ENCODE measurements around the gene METTL8.
"Not testable (repeated sequence)": the region's sequence is repeated elsewhere in the genome, so short reads cannot be mapped to it uniquely, and the experiment has no call there.

Gene METTL8

GRCh38 chr2:171420728-171421563 is 12.8 kb downstream of the METTL8 start:
- H3K18ac ChIP-seq (ENCODE audit: low read length): no peak overlapping the region
- no peak overlapping the region for H4K8ac ChIP-seq (ENCODE audit: low read depth, low read length)
- WGBS (ENCODE audit: extremely low coverage, insufficient coverage, low lambda C conversion rate): no CpG with 5 or more reads among the region's 3 CpGs

GRCh38 chr2:171419333-171419732 is 14.5 kb downstream of the METTL8 start:
- WGBS (ENCODE audit: extremely low coverage, insufficient coverage, low lambda C conversion rate): no CpG with 5 or more reads among the region's 2 CpGs
- H3K36me3 ChIP-seq (ENCODE audit: control insufficient read depth, insufficient read depth, low read length): no peaks in the 10 kb centered on the region
- no peaks in the 10 kb centered on the region for H3K4me1 ChIP-seq (ENCODE audit: control insufficient read depth, low read depth, low read length)
- no peak overlapping the region for H2AK5ac ChIP-seq (ENCODE audit: low read length)
- H3K9ac ChIP-seq (ENCODE audit: low read length): no peak overlapping the region
- H2BK5ac ChIP-seq (ENCODE audit: low read length): no peak overlapping the region
- H3K79me2 ChIP-seq (ENCODE audit: control insufficient read depth, insufficient read depth, low read length): peaks cover 6% of the 10 kb centered on the region
- H4K5ac ChIP-seq (ENCODE audit: low read length): no peak overlapping the region
- no peak overlapping the region for H2BK120ac ChIP-seq (ENCODE audit: low read depth, low read length)
- DNase-seq: no peak
- peaks cover 3% of the 10 kb centered on the region for H3K79me1 ChIP-seq (ENCODE audit: low read length)
- no peak overlapping the region for H3K4me3 ChIP-seq (ENCODE audit: low read length)
- H2BK15ac ChIP-seq (replicated peaks; ENCODE audit: low read depth): no peak overlapping the region
- no peak overlapping the region for H3K27ac ChIP-seq (ENCODE audit: low read depth, low read length)
- no peak overlapping the region for H3K4ac ChIP-seq (ENCODE audit: low read depth, low read length)
- H3K23ac ChIP-seq (ENCODE audit: low read length): no peak overlapping the region
- H3K27me3 ChIP-seq (ENCODE audit: insufficient read depth, low read length, poor library complexity): no peaks in the 10 kb centered on the region
- H3K56ac ChIP-seq (ENCODE audit: low read length): no peak overlapping the region
- H3K4me2 ChIP-seq (ENCODE audit: low read length): no peak overlapping the region
- H3K18ac ChIP-seq (ENCODE audit: low read length): no peak overlapping the region
- no peak overlapping the region for H4K8ac ChIP-seq (ENCODE audit: low read depth, low read length)

More at GRCh38 chr2:171420728-171421563, 12.8 kb downstream of the METTL8 start:
- peaks cover 10% of the 10 kb centered on the region for H3K79me2 ChIP-seq (ENCODE audit: control insufficient read depth, insufficient read depth, low read length)
- no peak overlapping the region for H2BK5ac ChIP-seq (ENCODE audit: low read length)
- H3K4me1 ChIP-seq (ENCODE audit: control insufficient read depth, low read depth, low read length): no peaks in the 10 kb centered on the region
- DNase-seq: no peak
- H3K56ac ChIP-seq (ENCODE audit: low read length): no peak overlapping the region
- no peak overlapping the region for H2BK15ac ChIP-seq (replicated peaks; ENCODE audit: low read depth)
- H3K23ac ChIP-seq (ENCODE audit: low read length): no peak overlapping the region
- no peak overlapping the region for H2BK120ac ChIP-seq (ENCODE audit: low read depth, low read length)
- peaks cover 5% of the 10 kb centered on the region for H3K79me1 ChIP-seq (ENCODE audit: low read length)
- H2AK5ac ChIP-seq (ENCODE audit: low read length): no peak overlapping the region
- H3K4me2 ChIP-seq (ENCODE audit: low read length): no peak overlapping the region
- H3K9ac ChIP-seq (ENCODE audit: low read length): no peak overlapping the region
- H3K36me3 ChIP-seq (ENCODE audit: control insufficient read depth, insufficient read depth, low read length): no peaks in the 10 kb centered on the region
- H3K27ac ChIP-seq (ENCODE audit: low read depth, low read length): no peak overlapping the region
- no peaks in the 10 kb centered on the region for H3K27me3 ChIP-seq (ENCODE audit: insufficient read depth, low read length, poor library complexity)
- no peak overlapping the region for H3K4ac ChIP-seq (ENCODE audit: low read depth, low read length)
- no peak overlapping the region for H3K4me3 ChIP-seq (ENCODE audit: low read length)
- no peak overlapping the region for H4K5ac ChIP-seq (ENCODE audit: low read length)

GRCh38 chr2:171416009-171416926 is 17.5 kb downstream of the METTL8 start:
- H3K36me3 ChIP-seq (ENCODE audit: control insufficient read depth, insufficient read depth, low read length): no peaks in the 10 kb centered on the region
- no peaks in the 10 kb centered on the region for H3K27me3 ChIP-seq (ENCODE audit: insufficient read depth, low read length, poor library complexity)
- peaks cover 6% of the 10 kb centered on the region for H3K79me2 ChIP-seq (ENCODE audit: control insufficient read depth, insufficient read depth, low read length)
- no peak overlapping the region for H3K27ac ChIP-seq (ENCODE audit: low read depth, low read length)
- H4K5ac ChIP-seq (ENCODE audit: low read length): no peak overlapping the region
- peak; percentile 93 for DNase-seq
- H3K4me1 ChIP-seq (ENCODE audit: control insufficient read depth, low read depth, low read length): no peaks in the 10 kb centered on the region
- H3K4ac ChIP-seq (ENCODE audit: low read depth, low read length): no peak overlapping the region
- no peak overlapping the region for H3K4me2 ChIP-seq (ENCODE audit: low read length)
- no peak overlapping the region for H3K4me3 ChIP-seq (ENCODE audit: low read length)
- H2BK5ac ChIP-seq (ENCODE audit: low read length): no peak overlapping the region
- no peak overlapping the region for H3K23ac ChIP-seq (ENCODE audit: low read length)
- WGBS (ENCODE audit: extremely low coverage, insufficient coverage, low lambda C conversion rate): no CpG with 5 or more reads among the region's 7 CpGs
- no peak overlapping the region for H2AK5ac ChIP-seq (ENCODE audit: low read length)
- no peak overlapping the region for H3K56ac ChIP-seq (ENCODE audit: low read length)
- H2BK120ac ChIP-seq (ENCODE audit: low read depth, low read length): no peak overlapping the region
- peak overlapping the region; percentile 58 for H4K8ac ChIP-seq (ENCODE audit: low read depth, low read length)
- H3K9ac ChIP-seq (ENCODE audit: low read length): no peak overlapping the region
- H3K18ac ChIP-seq (ENCODE audit: low read length): no peak overlapping the region
- peaks cover 3% of the 10 kb centered on the region for H3K79me1 ChIP-seq (ENCODE audit: low read length)
- no peak overlapping the region for H2BK15ac ChIP-seq (replicated peaks; ENCODE audit: low read depth)

GRCh38 chr2:171414645-171415044 is 19.1 kb downstream of the METTL8 start:
- not testable (repeated sequence) for H4K5ac ChIP-seq (ENCODE audit: low read length); H3K9ac ChIP-seq (ENCODE audit: low read length); H2BK5ac ChIP-seq (ENCODE audit: low read length); H3K4me3 ChIP-seq (ENCODE audit: low read length); H2BK15ac ChIP-seq (replicated peaks; ENCODE audit: low read depth); H3K56ac ChIP-seq (ENCODE audit: low read length); H3K27me3 ChIP-seq (ENCODE audit: insufficient read depth, low read length, poor library complexity); H3K79me1 ChIP-seq (ENCODE audit: low read length); H3K4me2 ChIP-seq (ENCODE audit: low read length); H3K36me3 ChIP-seq (ENCODE audit: control insufficient read depth, insufficient read depth, low read length); DNase-seq; H3K4ac ChIP-seq (ENCODE audit: low read depth, low read length); H4K8ac ChIP-seq (ENCODE audit: low read depth, low read length); H3K4me1 ChIP-seq (ENCODE audit: control insufficient read depth, low read depth, low read length); H3K79me2 ChIP-seq (ENCODE audit: control insufficient read depth, insufficient read depth, low read length); H2BK120ac ChIP-seq (ENCODE audit: low read depth, low read length); H3K18ac ChIP-seq (ENCODE audit: low read length); H3K23ac ChIP-seq (ENCODE audit: low read length); H3K27ac ChIP-seq (ENCODE audit: low read depth, low read length); H2AK5ac ChIP-seq (ENCODE audit: low read length)
- no CpG with 5 or more reads among the region's 4 CpGs for WGBS (ENCODE audit: extremely low coverage, insufficient coverage, low lambda C conversion rate)

- H4K8ac ChIP-seq (ENCODE audit: low read depth, low read length): no peak overlapping the region
- peaks cover 3% of the 10 kb centered on the region for H3K4me1 ChIP-seq (ENCODE audit: control insufficient read depth, low read depth, low read length)
- no peak overlapping the region for H2BK120ac ChIP-seq (ENCODE audit: low read depth, low read length)
- H3K56ac ChIP-seq (ENCODE audit: low read length): no peak overlapping the region
- H2BK15ac ChIP-seq (replicated peaks; ENCODE audit: low read depth): no peak overlapping the region
- no peak for DNase-seq
- H3K27me3 ChIP-seq (ENCODE audit: insufficient read depth, low read length, poor library complexity): no peaks in the 10 kb centered on the region
- no peak overlapping the region for H3K27ac ChIP-seq (ENCODE audit: low read depth, low read length)
- H3K4me3 ChIP-seq (ENCODE audit: low read length): no peak overlapping the region
- no peak overlapping the region for H2BK5ac ChIP-seq (ENCODE audit: low read length)
- no peak overlapping the region for H4K5ac ChIP-seq (ENCODE audit: low read length)
- H3K4ac ChIP-seq (ENCODE audit: low read depth, low read length): no peak overlapping the region
- no peak overlapping the region for H3K4me2 ChIP-seq (ENCODE audit: low read length)
- no peak overlapping the region for H3K9ac ChIP-seq (ENCODE audit: low read length)
- H3K36me3 ChIP-seq (ENCODE audit: control insufficient read depth, insufficient read depth, low read length): no peaks in the 10 kb centered on the region
- no CpG with 5 or more reads among the region's 2 CpGs for WGBS (ENCODE audit: extremely low coverage, insufficient coverage, low lambda C conversion rate)
- H3K79me1 ChIP-seq (ENCODE audit: low read length): no peaks in the 10 kb centered on the region
- peaks cover 1% of the 10 kb centered on the region for H3K79me2 ChIP-seq (ENCODE audit: control insufficient read depth, insufficient read depth, low read length)
- H3K23ac ChIP-seq (ENCODE audit: low read length): no peak overlapping the region
- H2AK5ac ChIP-seq (ENCODE audit: low read length): no peak overlapping the region
- no peak overlapping the region for H3K18ac ChIP-seq (ENCODE audit: low read length)
These were observed 21.1 kb downstream of the METTL8 start for GRCh38 chr2:171412571-171413175.

Data from mesendoderm (in vitro differentiated cells).